Activated naive CD4-positive, alpha-beta T cell treated with anti-CD3 and anti-CD28 coated beads, Interleukin-2, amount 50 U/mL, for 72 hours (primary cell): ENCODE results near the gene ITK. TPM values are rescaled to one million over a fixed set of nuclear protein-coding genes. Genes with fewer than 3 reads are reported as not detected.
"Not testable (repeated sequence)": the region's sequence is repeated elsewhere in the genome, so short reads cannot be mapped to it uniquely, and the experiment has no call there.

Experiments used
- ATAC-seq, 2 donors: fragments of 150-1000 bp; cut with Tn5 transposase; 2 replicates each; pipeline ENCODE4 v1.10.0; 2021; ENCODE audit warnings: mild to moderate bottlenecking in 2 of 2, moderate library complexity in 2 of 2
- DNase-seq, 2 donors: peaks; one replicate each; pipeline ENCODE4 v3.0.0; 2021 to 2022; ENCODE audit warnings: low spot score in 2 of 2
- H3K27ac Mint-ChIP-seq, 2 donors: one replicate each; pipeline ENCODE4 v1.8.0; 2022; ENCODE audit warnings: mild to moderate bottlenecking in 2 of 2, mixed read lengths in 2 of 2
- H3K36me3 Mint-ChIP-seq, 2 donors: one replicate each; pipeline ENCODE4 v1.8.0; 2022; ENCODE audit warnings: mixed read lengths in 2 of 2
- H3K9me3 Mint-ChIP-seq, 2 donors: one replicate each; pipeline ENCODE4 v1.8.0; 2022; ENCODE audit warnings: mixed read lengths in 2 of 2
- total RNA-seq, 2 donors: library from RNA; stranded (reverse); gene quantifications; one replicate each; pipeline ENCODE4 v1.2.3, GENCODE V29; 2022

Gene ITK
- total RNA-seq, 2 donors from 2014 or later = 203 to 308 TPM

- ATAC-seq = no peak
- H3K27ac Mint-ChIP-seq = no peak overlapping the region
- H3K36me3 Mint-ChIP-seq = peaks cover 1 to 25% of the 10 kb centered on the region in 2 donors
- peaks cover 0 to 5% of the 10 kb centered on the region in 2 donors for H3K9me3 Mint-ChIP-seq
- no peak for DNase-seq
Observed at GRCh38 chr5:157164521-157164920, 16.1 kb upstream of the ITK start.

GRCh38 chr5:157165261-157165660 is 15.4 kb upstream of the ITK start:
- H3K27ac Mint-ChIP-seq = no peak overlapping the region
- peaks cover 9 to 32% of the 10 kb centered on the region in 2 donors for H3K36me3 Mint-ChIP-seq
- no peak for DNase-seq

GRCh38 chr5:157165668-157166067 is 15.0 kb upstream of the ITK start:
- peaks cover 4 to 11% of the 10 kb centered on the region in 2 donors for H3K9me3 Mint-ChIP-seq
- H3K27ac Mint-ChIP-seq = no peak overlapping the region
- DNase-seq (no peak), ATAC-seq (no peak)
- peaks cover 13 to 37% of the 10 kb centered on the region in 2 donors for H3K36me3 Mint-ChIP-seq

More at GRCh38 chr5:157165261-157165660, 15.4 kb upstream of the ITK start:
- no peak for ATAC-seq
- peaks cover under 1 to 7% of the 10 kb centered on the region in 2 donors for H3K9me3 Mint-ChIP-seq

GRCh38 chr5:157166214-157167213 is 14.1 kb upstream of the ITK start, which contains the start of gene GARIN3:
Gene GARIN3 (minus strand): TSS chr5:157166264. CDS start chr5:157166168, 96 bp downstream.
- DNase-seq (no peak), ATAC-seq (no peak)
- H3K9me3 Mint-ChIP-seq = peaks cover 10 to 17% of the 10 kb centered on the region in 2 donors
- H3K36me3 Mint-ChIP-seq = peaks cover 19 to 43% of the 10 kb centered on the region in 2 donors
- peak within 1 kb of the TSS; percentile 92 to 93 for H3K27ac Mint-ChIP-seq

- H3K9me3 Mint-ChIP-seq = peaks cover 10 to 17% of the 10 kb centered on the region in 2 donors
- ATAC-seq = peak; percentile 82 to 92
- H3K36me3 Mint-ChIP-seq = peaks cover 19 to 43% of the 10 kb centered on the region in 2 donors
- peak overlapping the region; percentile 92 to 93 for H3K27ac Mint-ChIP-seq
- DNase-seq = no peak
Observed at GRCh38 chr5:157167214-157167621, 13.4 kb upstream of the ITK start.

- DNase-seq = no peak
- ATAC-seq = no peak
- H3K36me3 Mint-ChIP-seq = peaks cover 19 to 35% of the 10 kb centered on the region in 2 donors
- H3K9me3 Mint-ChIP-seq = peaks cover 10 to 12% of the 10 kb centered on the region in 2 donors
- peak overlapping the region; percentile 92 to 93 for H3K27ac Mint-ChIP-seq
Observed at GRCh38 chr5:157168286-157168685, 12.4 kb upstream of the ITK start.

GRCh38 chr5:157172403-157172802 is 8.2 kb upstream of the ITK start:
- Mint-ChIP-seq H3K36me3 (peaks cover 31 to 39% of the 10 kb centered on the region in 2 donors), H3K9me3 (peaks cover 12 to 22% of the 10 kb centered on the region in 2 donors), H3K27ac (peak overlapping the region; percentile 97 to 98)
- DNase-seq = peak; percentile 78 to 92
- ATAC-seq = peak; percentile 97

GRCh38 chr5:157175071-157175612 is 5.5 kb upstream of the ITK start:
- DNase-seq = no peak
- no peak for ATAC-seq
- Mint-ChIP-seq H3K9me3 (peaks cover 12 to 22% of the 10 kb centered on the region in 2 donors), H3K27ac (peak overlapping the region; percentile 90 to 91), H3K36me3 (peaks cover 23 to 33% of the 10 kb centered on the region in 2 donors)

GRCh38 chr5:157177953-157178352 is 2.7 kb upstream of the ITK start:
- peaks cover 34 to 44% of the 10 kb centered on the region in 2 donors for H3K36me3 Mint-ChIP-seq
- DNase-seq = no peak
- peak overlapping the region; percentile 99 for H3K27ac Mint-ChIP-seq
- peak; percentile 69 to 76 for ATAC-seq
- peaks cover 0 to 11% of the 10 kb centered on the region in 2 donors for H3K9me3 Mint-ChIP-seq

- ATAC-seq (no peak), DNase-seq (no peak)
- H3K36me3 Mint-ChIP-seq = peaks cover 43 to 55% of the 10 kb centered on the region in 2 donors
- peaks cover 0 to 11% of the 10 kb centered on the region in 2 donors for H3K9me3 Mint-ChIP-seq
- H3K27ac Mint-ChIP-seq = peak overlapping the region; percentile 99
Observed at GRCh38 chr5:157178966-157179365, 1.7 kb upstream of the ITK start.

GRCh38 chr5:157182143-157182757 is 1.6 kb downstream of the ITK start:
- Mint-ChIP-seq H3K9me3 (no peaks in the 10 kb centered on the region), H3K36me3 (peaks cover 58 to 71% of the 10 kb centered on the region in 2 donors), H3K27ac (peak overlapping the region; percentile 99)
- DNase-seq = no peak
- no peak for ATAC-seq

- peak in 1 of 2 donors; percentile 16 for ATAC-seq
- peak overlapping the region; percentile 85 to 99 for H3K27ac Mint-ChIP-seq
- DNase-seq = no peak
- peaks cover 73 to 78% of the 10 kb centered on the region in 2 donors for H3K36me3 Mint-ChIP-seq
- H3K9me3 Mint-ChIP-seq = no peaks in the 10 kb centered on the region
Observed at GRCh38 chr5:157184117-157184670, 3.6 kb downstream of the ITK start.

- DNase-seq, H3K9me3 Mint-ChIP-seq, ATAC-seq: not testable (repeated sequence)
- H3K36me3 Mint-ChIP-seq = peaks cover 79% of the 10 kb centered on the region in 2 donors
- H3K27ac Mint-ChIP-seq = peak overlapping the region; percentile 69 to 99
Observed at GRCh38 chr5:157185122-157185521, 4.5 kb downstream of the ITK start.

GRCh38 chr5:157186309-157187045 is 5.8 kb downstream of the ITK start:
- peaks cover 74 to 78% of the 10 kb centered on the region in 2 donors for H3K36me3 Mint-ChIP-seq
- DNase-seq = no peak
- H3K9me3 Mint-ChIP-seq = no peaks in the 10 kb centered on the region
- ATAC-seq = peak; percentile 7 to 34
- peak overlapping the region; percentile 89 to 99 for H3K27ac Mint-ChIP-seq

- ATAC-seq (peak in 1 of 2 donors; percentile 17), DNase-seq (no peak)
- Mint-ChIP-seq H3K9me3 (no peaks in the 10 kb centered on the region), H3K27ac (peak overlapping the region; percentile 89 to 99), H3K36me3 (peaks cover 72 to 77% of the 10 kb centered on the region in 2 donors)
Observed at GRCh38 chr5:157187046-157187754, 6.6 kb downstream of the ITK start.
